ENCODE data around the gene MAPRE3. TPM values are rescaled to one million over a fixed set of nuclear protein-coding genes. Genes with fewer than 3 reads are reported as not detected.

Gene MAPRE3
- total and polyA plus RNA-seq, 9 of the 15 experiments (the other 6 are each of a cell fraction or from before 2014, with no cell fraction given): 0.70 to 43.2 (median 12.6) TPM

GRCh38 chr2:27001950-27002349 is 31.5 kb downstream of the MAPRE3 start:
- H3K9me1 ChIP-seq (ENCODE audit: control insufficient read depth, insufficient read depth, low read length): peaks cover 3% of the 10 kb centered on the region
- CTCF ChIA-PET (ENCODE audit: low intra/inter-chr PET ratio): interaction anchor here (0.7 kb wide), 1 partner anchor 12 kb away, joined by 3 read pairs; no protein-coding TSS in a partner anchor
- TF ChIP-seq RFX1 (IDR thresholded peaks at IDR 0.05): peak; percentile 40
- TF ChIP-seq ESRRA (IDR thresholded peaks at IDR 0.05; ENCODE audit: borderline replicate concordance, low read depth): peak; percentile 95
- TF ChIP-seq ZHX1 (conservative IDR thresholded peaks at IDR 0.05; ENCODE audit: low read length): no peak
- no peak for TF ChIP-seq MTA1 (IDR thresholded peaks at IDR 0.05; ENCODE audit: borderline replicate concordance)
- POLR2A ChIA-PET: interaction anchor here (0.6 kb wide), 1 partner anchor 1855 kb away, joined by 3 read pairs; no protein-coding TSS in a partner anchor
- peak overlapping the region; percentile 20 to 40; a peak in 2 of 4 replicates for H3K9ac ChIP-seq (ENCODE audit: insufficient read depth in 1 of 2, low read depth in 2 of 2, low read length in 2 of 2)
- FAIRE-seq: no peak
- H3K79me2 ChIP-seq (ENCODE audit: control insufficient read depth, insufficient read depth, low read length): peaks cover 68% of the 10 kb centered on the region
- no TSS peak for BruUV-seq (replicated peaks)
- peak overlapping the region; percentile 43; the same call in 2 of the 3 replicates for H3K27ac ChIP-seq (ENCODE audit: extremely low read depth, low read depth, low read length)
- H3K9me3 ChIP-seq (replicated peaks; ENCODE audit: control insufficient read depth, insufficient read depth, low read depth, low read length): no peaks in the 10 kb centered on the region
- no peak overlapping the region for H3K4me3 ChIP-seq
- intact Hi-C loops (cut with micrococcal nuclease) (no loop called here), in situ Hi-C loops (cut with MboI) (no loop called here)
- peak in 2 of 4 experiments; percentile 42 to 47 for DNase-seq (ENCODE audit: extremely low read depth in 1 of 4, low spot score in 3 of 4)
- peak; percentile 26; the same call in 2 of the 3 replicates for ATAC-seq
- WGBS (ENCODE audit: insufficient coverage, low coverage, missing lambda C conversion rate): 39% methylated on average over 5 of the region's 5 CpGs
- no peaks in the 10 kb centered on the region; the same call in 1 of the 2 replicates for H4K20me1 ChIP-seq (replicated peaks; ENCODE audit: control insufficient read depth, insufficient read depth, low read length)
- no peaks in the 10 kb centered on the region for H3K27me3 ChIP-seq (ENCODE audit: control insufficient read depth in 2 of 2, insufficient read depth in 2 of 2, low read length in 2 of 2)
- peaks cover 32 to 72% of the 10 kb centered on the region in 2 experiments for H3K4me1 ChIP-seq (replicated peaks in 1 of 2; ENCODE audit: control insufficient read depth in 2 of 2, insufficient read depth in 2 of 2, low read length in 2 of 2)
- no peak overlapping the region; the same call in 1 of the 2 replicates for H3K4me2 ChIP-seq (ENCODE audit: insufficient read depth, low read length)
- H2AFZ ChIP-seq (ENCODE audit: low read depth, low read length): no peak overlapping the region
- H3K36me3 ChIP-seq (ENCODE audit: control insufficient read depth, insufficient read depth, low read length): peaks cover 3% of the 10 kb centered on the region; the same call in 1 of the 3 replicates

Data from K562 (cell line).